Fibroblast of mammary gland (primary cell): ENCODE results near the gene MRPS31.
A peak's percentile ranks its signal among the peaks of the same experiment; 100 is the strongest.

Experiments
- DNase-seq: peaks from one replicate; pipeline ENCODE4 v3.0.0-alpha.2; 2010; ENCODE audit warnings: low read depth
- H3K4me3 ChIP-seq: 2 replicates; pipeline ENCODE4 v1.5.1; 2011; ENCODE audit warnings: low read depth, mild to moderate bottlenecking, low read length, moderate library complexity; ENCODE audit not compliant: control insufficient read depth
- CTCF ChIP-seq: conservative IDR thresholded peaks from 2 replicates; pipeline ENCODE4 v1.5.1; 2011; ENCODE audit warnings: low read depth, low read length, inconsistent platforms; ENCODE audit not compliant: control insufficient read depth, insufficient read depth

Gene MRPS31

DNA sequence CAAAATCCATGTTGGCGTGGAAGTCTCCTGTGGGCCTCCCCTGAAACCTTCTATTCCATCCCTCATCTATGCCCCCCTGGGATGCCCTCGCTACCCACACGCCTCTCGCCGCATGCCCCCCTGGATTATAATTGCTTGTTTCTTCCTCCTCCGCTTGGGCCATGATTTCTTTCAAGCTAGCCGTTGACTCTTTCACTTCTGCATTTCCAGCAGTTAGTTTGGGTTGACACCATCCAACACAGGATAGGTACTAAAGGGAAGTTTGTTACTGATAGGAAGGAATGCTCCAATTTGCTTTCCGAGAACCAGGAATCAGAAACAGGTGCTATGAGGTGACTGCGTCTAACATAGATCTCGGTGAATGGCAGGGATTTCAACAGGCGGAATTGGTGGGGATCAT is 10.7 kb upstream of the MRPS31 start:
- no peak overlapping the region for H3K4me3 ChIP-seq
- TF ChIP-seq CTCF = no peak
- DNase-seq = no peak

DNA sequence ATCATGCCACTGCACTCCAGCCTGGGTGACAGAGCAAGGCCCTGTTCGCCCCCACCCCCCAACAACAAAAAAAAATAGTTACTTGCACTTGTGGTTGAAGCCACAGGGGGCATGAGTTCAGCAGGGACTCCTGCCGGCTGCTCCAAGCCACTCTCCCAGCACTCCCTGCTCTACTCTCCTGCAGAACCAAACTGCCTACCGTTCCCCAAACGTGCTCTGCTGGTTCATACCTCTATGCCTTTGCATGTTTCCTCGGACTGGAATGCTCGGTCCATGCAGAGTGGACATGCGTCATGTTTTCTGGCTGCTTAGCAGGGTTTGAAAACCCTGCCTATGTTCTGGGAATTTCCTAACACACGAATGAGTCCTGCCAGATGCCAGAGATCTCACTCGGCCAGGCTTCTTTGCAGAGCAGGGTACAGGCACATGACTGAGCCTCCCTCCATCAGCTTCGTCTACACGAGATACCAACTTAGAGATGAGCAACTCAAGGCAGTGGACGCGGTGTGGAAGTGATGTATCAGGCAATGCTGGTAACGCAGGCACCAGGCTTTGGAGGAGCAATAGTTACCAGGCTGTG is 9.9 kb upstream of the MRPS31 start:
- TF ChIP-seq CTCF = no peak

GRCh38 chr13:40779796-40780285 is 8.9 kb upstream of the MRPS31 start:
- no peak for TF ChIP-seq CTCF
- DNase-seq = no peak
- H3K4me3 ChIP-seq = no peak overlapping the region

More for the DNA sequence above, 9.9 kb upstream of the MRPS31 start:
- no peak for DNase-seq
- H3K4me3 ChIP-seq = no peak overlapping the region

DNA sequence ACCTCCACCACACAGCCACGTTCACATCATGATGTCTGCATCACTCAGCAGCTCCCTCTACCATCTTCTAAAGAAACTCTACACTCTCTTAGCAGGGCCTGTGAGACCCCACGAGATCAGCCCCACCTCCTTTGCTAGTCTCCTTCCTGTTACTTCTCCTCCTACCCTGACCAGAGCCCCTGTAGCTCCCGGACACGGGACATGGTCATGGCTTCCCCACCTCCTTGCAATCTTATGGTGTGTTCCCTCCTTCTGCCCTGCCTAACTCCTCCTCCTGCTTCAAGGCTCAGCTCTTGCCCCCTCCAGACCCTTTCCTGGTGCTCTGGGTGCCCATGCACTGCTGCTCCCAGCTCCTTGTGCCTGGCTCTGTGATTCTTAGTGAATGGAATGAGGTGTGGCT is 8.1 kb upstream of the MRPS31 start:
- DNase-seq = no peak
- no peak overlapping the region for H3K4me3 ChIP-seq
- TF ChIP-seq CTCF = no peak

DNA sequence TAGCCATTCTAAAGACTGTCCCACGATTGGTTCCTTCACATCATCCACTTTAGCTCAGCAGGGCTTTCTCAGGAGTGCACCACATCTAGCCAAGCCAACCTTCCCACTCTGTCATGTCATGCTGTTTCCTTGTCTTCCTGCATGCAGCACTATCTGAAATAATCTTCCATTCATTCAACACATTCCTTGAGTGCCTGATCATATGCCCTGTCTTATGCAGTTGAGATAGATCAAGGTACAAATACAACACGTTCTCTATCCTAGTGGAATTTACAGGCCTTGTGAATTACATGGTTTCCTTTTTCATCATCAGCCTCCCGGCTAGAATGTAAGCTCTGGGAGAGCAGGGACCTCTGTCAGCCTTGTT is 6.8 kb upstream of the MRPS31 start:
- no peak overlapping the region for H3K4me3 ChIP-seq
- DNase-seq = no peak
- TF ChIP-seq CTCF = no peak

GRCh38 chr13:40777166-40777808 is 6.3 kb upstream of the MRPS31 start:
- peak; percentile 57 for DNase-seq
- H3K4me3 ChIP-seq = peak overlapping the region; percentile 26
- TF ChIP-seq CTCF = peak; percentile 46
